ENCODE results near the gene FRMD4A.

DNA sequence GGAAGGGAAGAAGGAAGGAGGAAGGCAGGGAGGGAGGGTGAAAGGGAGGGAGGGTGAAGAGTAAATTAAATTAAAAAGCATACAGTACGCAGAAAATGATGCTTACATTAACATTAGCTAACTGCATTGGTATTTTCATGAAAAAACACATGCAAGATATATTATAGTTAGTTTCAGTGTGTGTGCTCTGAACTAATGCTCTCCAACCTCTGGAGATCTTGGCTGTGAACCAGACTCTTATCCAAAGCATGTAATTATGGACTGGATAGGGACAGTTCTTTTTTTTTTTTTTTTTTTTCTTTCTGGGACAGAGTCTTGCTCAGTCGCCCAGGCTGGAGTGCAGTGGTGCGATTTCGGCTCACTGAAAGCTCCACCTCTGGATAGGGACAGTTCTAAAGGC, 357.0 kb downstream of the FRMD4A start:
- TF ChIP-seq, protein P1, sequence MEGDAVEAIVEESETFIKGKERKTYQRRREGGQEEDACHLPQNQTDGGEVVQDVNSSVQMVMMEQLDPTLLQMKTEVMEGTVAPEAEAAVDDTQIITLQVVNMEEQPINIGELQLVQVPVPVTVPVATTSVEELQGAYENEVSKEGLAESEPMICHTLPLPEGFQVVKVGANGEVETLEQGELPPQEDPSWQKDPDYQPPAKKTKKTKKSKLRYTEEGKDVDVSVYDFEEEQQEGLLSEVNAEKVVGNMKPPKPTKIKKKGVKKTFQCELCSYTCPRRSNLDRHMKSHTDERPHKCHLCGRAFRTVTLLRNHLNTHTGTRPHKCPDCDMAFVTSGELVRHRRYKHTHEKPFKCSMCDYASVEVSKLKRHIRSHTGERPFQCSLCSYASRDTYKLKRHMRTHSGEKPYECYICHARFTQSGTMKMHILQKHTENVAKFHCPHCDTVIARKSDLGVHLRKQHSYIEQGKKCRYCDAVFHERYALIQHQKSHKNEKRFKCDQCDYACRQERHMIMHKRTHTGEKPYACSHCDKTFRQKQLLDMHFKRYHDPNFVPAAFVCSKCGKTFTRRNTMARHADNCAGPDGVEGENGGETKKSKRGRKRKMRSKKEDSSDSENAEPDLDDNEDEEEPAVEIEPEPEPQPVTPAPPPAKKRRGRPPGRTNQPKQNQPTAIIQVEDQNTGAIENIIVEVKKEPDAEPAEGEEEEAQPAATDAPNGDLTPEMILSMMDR (IDR thresholded peaks at IDR 0.05): no peak
- no peak for TF ChIP-seq POLR2A (IDR thresholded peaks at IDR 0.05)
- no peak for TF ChIP-seq POLR2AphosphoS5 (IDR thresholded peaks at IDR 0.05)
